Central memory CD8-positive, alpha-beta T cell (primary cell): ENCODE results near the gene RNASEH1.

Source experiments
- ATAC-seq: fragments of 150-1000 bp; cut with Tn5 transposase; replicated peaks from 2 replicates; pipeline ENCODE4 v1.10.0; 2022; ENCODE audit warnings: mild to moderate bottlenecking, moderate FRiP score, moderate number of reproducible peaks; ENCODE audit not compliant: poor library complexity, severe bottlenecking; ENCODE audit errors: extremely low read depth
- DNase-seq, 2 donors: peaks; one replicate each; pipeline ENCODE4 v3.0.0; 2021; ENCODE audit warnings: low spot score in 2 of 2
- H3K27ac Mint-ChIP-seq: one replicate; pipeline ENCODE4 v1.8.0; 2022; ENCODE audit warnings: low read depth, mild to moderate bottlenecking, moderate library complexity, mixed read lengths
- H3K27me3 Mint-ChIP-seq: one replicate; pipeline ENCODE4 v1.8.0; 2022; ENCODE audit warnings: mixed read lengths
- H3K36me3 Mint-ChIP-seq: one replicate; pipeline ENCODE4 v1.8.0; 2022; ENCODE audit warnings: mild to moderate bottlenecking, moderate library complexity, mixed read lengths; ENCODE audit not compliant: insufficient read depth
- H3K4me1 Mint-ChIP-seq: one replicate; pipeline ENCODE4 v1.8.0; 2022; ENCODE audit warnings: mixed read lengths
- H3K4me3 Mint-ChIP-seq: one replicate; pipeline ENCODE4 v1.8.0; 2022; ENCODE audit warnings: mild to moderate bottlenecking, moderate library complexity, mixed read lengths
- H3K9me3 Mint-ChIP-seq: one replicate; pipeline ENCODE4 v1.8.0; 2022; ENCODE audit warnings: mixed read lengths

Gene RNASEH1

DNA sequence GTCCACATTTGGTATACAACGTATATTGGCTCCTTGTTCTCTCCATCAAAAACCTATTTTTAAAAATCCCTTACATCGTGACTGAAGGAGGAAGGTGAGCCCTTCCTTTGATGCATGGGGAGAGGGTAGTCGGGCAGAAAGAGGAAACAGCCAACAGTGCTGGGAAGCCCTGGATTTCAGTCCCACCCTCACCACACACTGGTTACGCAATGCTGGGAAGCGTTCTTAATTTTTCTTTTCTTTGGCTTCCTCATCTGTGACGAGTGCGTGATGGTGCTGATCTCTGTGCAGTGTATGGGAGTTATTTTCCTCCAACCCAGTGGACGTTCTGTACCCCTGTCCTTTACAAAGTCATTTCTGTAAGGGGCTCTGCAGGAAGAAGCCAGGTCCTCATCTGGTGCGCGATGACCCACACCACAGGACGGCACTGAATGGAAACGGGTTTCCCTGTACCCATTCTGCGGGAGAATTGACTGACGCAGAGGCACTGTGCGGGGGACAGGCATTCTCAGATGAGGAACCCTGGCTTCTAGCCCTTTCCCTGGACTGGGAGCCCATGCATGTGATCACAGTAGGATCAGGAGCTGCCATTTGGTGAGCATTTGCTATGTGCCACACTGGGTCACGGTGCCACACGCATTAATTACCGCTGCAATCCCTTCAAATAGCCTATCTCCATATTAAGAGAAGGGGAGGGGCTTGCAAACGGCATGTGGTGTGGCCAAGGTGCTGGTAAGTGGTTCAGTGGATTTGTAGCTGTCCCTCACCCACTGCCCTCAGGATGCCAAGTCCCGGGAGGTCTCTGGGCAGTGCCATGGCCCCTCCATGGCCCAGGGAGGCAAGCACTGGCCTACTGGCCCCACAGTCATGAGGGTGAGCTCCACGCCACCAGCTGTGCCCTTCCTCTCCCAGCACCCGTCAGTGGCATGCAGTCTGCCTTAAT, 41.0 kb upstream of the RNASEH1 start:
- Mint-ChIP-seq H3K9me3 (no peaks in the 10 kb centered on the region), H3K4me1 (peaks cover 5% of the 10 kb centered on the region), H3K36me3 (no peaks in the 10 kb centered on the region)

GRCh38 chr2:3598197-3598910, 40.2 kb upstream of the RNASEH1 start:
- no peak overlapping the region for H3K4me3 Mint-ChIP-seq

More for the DNA sequence above, 41.0 kb upstream of the RNASEH1 start:
- H3K4me3 Mint-ChIP-seq, result no peak overlapping the region
- no peak overlapping the region for H3K27ac Mint-ChIP-seq
- H3K27me3 Mint-ChIP-seq, result peaks cover 8% of the 10 kb centered on the region
- no peak for ATAC-seq
- no peak for DNase-seq

DNA sequence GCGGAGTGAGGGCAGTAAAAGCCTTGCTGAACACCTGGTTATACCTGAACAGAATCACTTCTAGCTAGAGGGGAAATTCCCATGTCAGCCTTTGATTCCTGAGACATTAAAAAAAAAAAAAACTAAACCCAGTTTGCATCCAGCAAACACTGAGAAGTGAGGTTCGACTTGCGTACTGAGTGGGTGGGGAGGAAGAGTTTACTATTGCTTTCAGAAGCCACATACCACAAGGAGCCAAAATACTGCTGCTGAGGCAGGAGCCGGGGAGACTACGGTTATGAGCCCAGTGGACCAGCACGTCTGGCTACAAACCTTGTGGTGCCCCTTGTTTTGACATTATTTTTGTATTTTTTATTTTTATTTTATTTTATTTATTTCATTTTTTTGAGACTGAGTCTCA, 39.4 kb upstream of the RNASEH1 start:
- ATAC-seq (no peak), DNase-seq (no peak)
- no peaks in the 10 kb centered on the region for H3K36me3 Mint-ChIP-seq
- H3K4me1 Mint-ChIP-seq, result peaks cover 5% of the 10 kb centered on the region
- H3K9me3 Mint-ChIP-seq, result no peaks in the 10 kb centered on the region
- H3K27ac Mint-ChIP-seq, result no peak overlapping the region
- H3K4me3 Mint-ChIP-seq, result no peak overlapping the region
- peaks cover 8% of the 10 kb centered on the region for H3K27me3 Mint-ChIP-seq

More at GRCh38 chr2:3598197-3598910, 40.2 kb upstream of the RNASEH1 start:
- no peak for DNase-seq
- peaks cover 8% of the 10 kb centered on the region for H3K27me3 Mint-ChIP-seq
- H3K9me3 Mint-ChIP-seq, result no peaks in the 10 kb centered on the region
- H3K27ac Mint-ChIP-seq, result no peak overlapping the region
- H3K4me1 Mint-ChIP-seq, result peaks cover 5% of the 10 kb centered on the region
- no peak for ATAC-seq
- H3K36me3 Mint-ChIP-seq, result no peaks in the 10 kb centered on the region

- no peak for DNase-seq
- H3K27me3 Mint-ChIP-seq, result peaks cover 8% of the 10 kb centered on the region
- no peaks in the 10 kb centered on the region for H3K36me3 Mint-ChIP-seq
- no peak overlapping the region for H3K4me3 Mint-ChIP-seq
- H3K4me1 Mint-ChIP-seq, result peaks cover 5% of the 10 kb centered on the region
- H3K9me3 Mint-ChIP-seq, result no peaks in the 10 kb centered on the region
- no peak for ATAC-seq
- H3K27ac Mint-ChIP-seq, result no peak overlapping the region
Measured at GRCh38 chr2:3596901-3597417, 38.8 kb upstream of the RNASEH1 start.

DNA sequence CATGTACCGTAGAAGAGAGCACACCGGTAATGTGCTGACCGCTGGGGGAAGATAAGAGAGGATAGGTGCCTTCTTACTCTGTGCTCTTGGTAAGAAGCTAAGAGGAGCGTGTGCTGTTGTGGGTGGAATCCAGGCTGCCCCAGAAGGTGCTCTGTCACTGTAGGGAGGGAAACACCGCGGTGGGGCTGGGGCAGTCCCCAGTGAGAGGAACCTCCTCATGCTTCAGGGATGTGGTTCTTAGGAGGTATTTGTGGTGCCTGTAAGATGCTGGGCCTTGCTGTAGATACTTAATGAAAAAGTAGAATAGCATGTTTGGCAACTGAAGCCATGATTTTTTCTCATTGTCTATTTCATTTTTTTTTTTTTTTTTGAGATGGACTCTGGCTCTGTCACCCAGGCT, 37.9 kb upstream of the RNASEH1 start:
- Mint-ChIP-seq H3K36me3 (no peaks in the 10 kb centered on the region), H3K4me1 (peaks cover 5% of the 10 kb centered on the region), H3K27ac (no peak overlapping the region), H3K9me3 (no peaks in the 10 kb centered on the region), H3K27me3 (peaks cover 8% of the 10 kb centered on the region), H3K4me3 (no peak overlapping the region)
- ATAC-seq, result no peak
- no peak for DNase-seq

- H3K36me3 Mint-ChIP-seq, result no peaks in the 10 kb centered on the region
- no peaks in the 10 kb centered on the region for H3K9me3 Mint-ChIP-seq
- H3K27me3 Mint-ChIP-seq, result peaks cover 8% of the 10 kb centered on the region
- H3K4me1 Mint-ChIP-seq, result peaks cover 5% of the 10 kb centered on the region
- no peak for ATAC-seq
- H3K27ac Mint-ChIP-seq, result no peak overlapping the region
- H3K4me3 Mint-ChIP-seq, result no peak overlapping the region
- DNase-seq, result no peak
Measured at GRCh38 chr2:3595404-3595803, 37.3 kb upstream of the RNASEH1 start.

- H3K9me3 Mint-ChIP-seq, result no peaks in the 10 kb centered on the region
- no peaks in the 10 kb centered on the region for H3K36me3 Mint-ChIP-seq
Measured at GRCh38 chr2:3594493-3595281, 36.6 kb upstream of the RNASEH1 start, which contains the start of gene COLEC11. Gene COLEC11, plus strand, starts transcription at chr2:3595112. Its CDS starts 9,229 bp downstream, at chr2:3604341.

DNA sequence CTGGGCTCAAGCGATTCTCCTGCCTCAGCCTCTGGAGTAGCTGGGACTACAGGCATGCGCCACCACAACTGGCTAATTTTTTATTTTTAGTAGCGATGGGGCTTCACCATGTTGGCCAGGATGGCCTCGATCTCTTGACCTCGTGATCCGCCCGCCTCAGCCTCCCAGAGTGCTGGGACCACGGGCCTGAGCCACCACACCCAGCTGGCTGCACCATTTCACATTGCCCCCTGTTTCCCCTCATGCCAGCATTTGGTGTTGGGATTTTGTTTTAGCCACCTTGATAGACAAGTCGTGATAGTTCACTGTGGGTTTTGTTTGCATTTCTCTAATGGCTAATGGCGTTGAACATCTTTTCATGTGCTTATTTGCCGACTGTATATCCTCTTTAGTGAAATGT, 31.0 kb upstream of the RNASEH1 start:
- H3K9me3 Mint-ChIP-seq, result no peaks in the 10 kb centered on the region

More at GRCh38 chr2:3594493-3595281, 36.6 kb upstream of the RNASEH1 start, which contains the start of gene COLEC11:
- H3K27ac Mint-ChIP-seq, result no peak within 1 kb of the TSS
- DNase-seq (no peak), ATAC-seq (no peak)
- peaks cover 8% of the 10 kb centered on the region for H3K27me3 Mint-ChIP-seq
- H3K4me1 Mint-ChIP-seq, result peaks cover 5% of the 10 kb centered on the region
- no peak within 1 kb of the TSS for H3K4me3 Mint-ChIP-seq

DNA sequence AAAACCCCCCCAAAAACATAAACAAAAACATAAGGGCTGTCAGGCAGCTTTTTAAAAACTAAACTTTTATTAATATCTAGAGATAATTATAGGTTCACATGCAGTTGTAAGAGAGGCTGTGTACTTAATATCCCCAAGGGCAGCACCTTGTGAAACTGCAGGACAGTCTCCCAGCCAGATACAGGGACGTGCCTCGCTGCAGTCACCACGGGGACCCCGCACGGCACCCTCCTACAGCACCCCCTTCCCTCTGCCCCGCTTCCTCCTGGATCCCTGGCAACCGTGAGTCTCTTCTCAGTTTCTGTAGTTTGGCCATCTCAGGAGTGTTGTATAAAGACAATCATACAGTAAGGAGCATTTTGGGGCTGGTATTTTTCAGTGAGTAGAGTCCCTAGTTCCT, 30.0 kb upstream of the RNASEH1 start:
- no peak for ATAC-seq
- peaks cover 4% of the 10 kb centered on the region for H3K36me3 Mint-ChIP-seq
- no peaks in the 10 kb centered on the region for H3K9me3 Mint-ChIP-seq
- no peaks in the 10 kb centered on the region for H3K4me1 Mint-ChIP-seq
- no peak for DNase-seq
- no peaks in the 10 kb centered on the region for H3K27me3 Mint-ChIP-seq
- no peak overlapping the region for H3K4me3 Mint-ChIP-seq
- H3K27ac Mint-ChIP-seq, result no peak overlapping the region

More for the DNA sequence above, 31.0 kb upstream of the RNASEH1 start:
- Mint-ChIP-seq H3K4me3 (no peak overlapping the region), H3K4me1 (no peaks in the 10 kb centered on the region), H3K27me3 (no peaks in the 10 kb centered on the region), H3K36me3 (peaks cover 2% of the 10 kb centered on the region), H3K27ac (no peak overlapping the region)
- no peak for ATAC-seq
- DNase-seq, result no peak

DNA sequence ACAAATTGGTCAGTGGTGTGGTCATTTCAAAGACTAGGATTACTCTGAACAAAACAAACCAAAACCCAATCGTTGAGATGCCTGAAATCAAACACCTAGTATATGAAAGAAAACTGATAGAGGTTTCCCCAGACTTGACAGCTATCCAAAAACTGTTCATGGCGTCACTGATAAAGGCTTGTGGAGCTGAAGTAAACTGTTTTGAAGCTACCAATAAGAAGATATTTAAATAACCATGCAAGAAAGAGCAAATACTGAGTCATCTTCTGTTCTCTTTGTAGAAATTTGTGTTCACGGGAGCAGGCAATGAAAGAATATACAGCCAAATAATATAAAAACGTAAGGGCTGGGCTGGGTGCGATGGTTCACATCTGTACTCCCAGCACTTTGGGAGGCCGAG, 29.3 kb upstream of the RNASEH1 start:
- no peak for ATAC-seq
- H3K27ac Mint-ChIP-seq, result no peak overlapping the region
- no peak overlapping the region for H3K4me3 Mint-ChIP-seq
- no peaks in the 10 kb centered on the region for H3K27me3 Mint-ChIP-seq
- peaks cover 6% of the 10 kb centered on the region for H3K36me3 Mint-ChIP-seq
- H3K9me3 Mint-ChIP-seq, result no peaks in the 10 kb centered on the region
- H3K4me1 Mint-ChIP-seq, result no peaks in the 10 kb centered on the region
- no peak for DNase-seq

DNA sequence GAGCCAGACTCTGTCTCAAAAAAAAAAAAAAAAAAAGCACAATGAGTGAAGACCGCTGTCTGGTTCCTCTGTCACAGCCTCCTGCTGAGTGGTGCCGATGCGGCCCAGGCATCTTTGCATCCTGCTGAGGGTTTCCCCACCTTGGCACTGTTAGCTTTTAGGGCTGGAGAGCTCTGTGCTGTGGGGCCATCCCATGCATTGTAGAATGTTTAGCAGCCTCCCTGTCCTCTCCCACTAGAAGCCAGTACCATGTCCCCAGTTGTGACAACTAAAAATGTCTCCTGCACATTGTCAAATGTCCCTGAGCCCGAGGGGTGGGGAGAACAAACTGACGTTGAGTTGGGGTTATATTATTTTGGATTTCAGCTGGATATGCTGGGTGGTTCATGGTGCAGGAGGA, 28.9 kb upstream of the RNASEH1 start:
- no peak overlapping the region for H3K27ac Mint-ChIP-seq
- H3K4me3 Mint-ChIP-seq, result no peak overlapping the region
- H3K4me1 Mint-ChIP-seq, result no peaks in the 10 kb centered on the region
- DNase-seq (no peak), ATAC-seq (no peak)
- peaks cover 6% of the 10 kb centered on the region for H3K36me3 Mint-ChIP-seq
- no peaks in the 10 kb centered on the region for H3K9me3 Mint-ChIP-seq
- no peaks in the 10 kb centered on the region for H3K27me3 Mint-ChIP-seq

- H3K4me1 Mint-ChIP-seq, result no peaks in the 10 kb centered on the region
- ATAC-seq (no peak), DNase-seq (no peak)
- no peak overlapping the region for H3K4me3 Mint-ChIP-seq
- no peaks in the 10 kb centered on the region for H3K9me3 Mint-ChIP-seq
- H3K27ac Mint-ChIP-seq, result no peak overlapping the region
- H3K36me3 Mint-ChIP-seq, result peaks cover 14% of the 10 kb centered on the region
- H3K27me3 Mint-ChIP-seq, result no peaks in the 10 kb centered on the region
Measured at GRCh38 chr2:3586220-3586619, 28.1 kb upstream of the RNASEH1 start.
